Measurements from ENCODE around the gene DPEP2. TPM values are rescaled to one million over a fixed set of nuclear protein-coding genes. Genes with fewer than 3 reads are reported as not detected.

DPEP2 gene
- total RNA-seq, 1 donor from 2014 or later: not detected

DNA sequence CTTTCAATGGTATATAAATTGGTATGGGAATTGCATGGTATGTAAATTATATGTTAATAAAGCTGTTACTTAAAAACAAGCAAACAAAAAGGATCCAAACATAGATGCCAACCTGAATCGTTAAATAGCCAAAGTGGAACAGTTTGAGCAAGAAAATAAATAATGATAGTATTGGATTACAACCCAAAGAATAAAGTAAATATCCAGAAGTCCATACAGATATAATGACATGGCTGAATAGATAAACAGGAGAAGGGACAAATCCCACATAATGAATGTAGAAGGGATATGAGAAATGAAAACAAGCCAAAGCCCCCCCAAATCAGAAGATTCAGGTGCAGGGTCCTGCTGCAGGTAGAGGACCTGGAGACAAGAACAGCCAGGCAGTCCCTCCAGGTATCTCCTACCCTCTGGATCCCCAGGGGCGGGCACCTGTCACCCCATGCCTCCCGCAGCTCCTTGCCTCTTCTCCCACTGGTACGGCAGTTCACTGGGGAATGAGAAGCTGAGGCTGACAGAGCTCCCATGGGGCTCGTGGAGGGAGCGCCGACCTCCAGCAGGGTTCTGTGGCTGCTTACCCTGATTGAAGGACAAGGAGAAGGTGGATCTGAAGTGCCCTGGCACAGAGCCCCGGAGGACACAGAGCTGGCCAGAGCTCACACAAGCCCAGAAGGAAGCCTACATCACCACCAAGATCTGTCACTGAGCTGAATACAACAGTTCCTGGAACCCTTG lies 45.5 kb downstream of the DPEP2 start:
- Histone ChIP-seq H3K27me3 (no peaks in the 10 kb centered on the region), H3F3A (ENCODE audit: low read depth) (no peaks in the 10 kb centered on the region), H3K4me1 (no peaks in the 10 kb centered on the region), H3K9me3 (ENCODE audit: low read depth) (no peaks in the 10 kb centered on the region), H4K20me1 (ENCODE audit: low read depth) (no peaks in the 10 kb centered on the region), H3K4me3 (no peak overlapping the region), H3K4me2 (no peak overlapping the region), H3K79me2 (ENCODE audit: low read depth) (no peaks in the 10 kb centered on the region), H3K27ac (no peak overlapping the region), H3K36me3 (no peaks in the 10 kb centered on the region), H2AFZ (replicated peaks) (no peak overlapping the region), H3K9ac (no peak overlapping the region)
- Mint-ChIP-seq H3K27ac (no peak overlapping the region), H3K9me3 (no peaks in the 10 kb centered on the region), H3K4me3 (no peak overlapping the region), H3K4me1 (no peaks in the 10 kb centered on the region), H3K27me3 (ENCODE audit: insufficient read depth, low read depth) (peaks cover 3% of the 10 kb centered on the region), H3K36me3 (no peaks in the 10 kb centered on the region)
- DNase-seq (ENCODE audit: low spot score): no peak
- no peak for TF ChIP-seq EZH2 (IDR thresholded peaks at IDR 0.05)
- TF ChIP-seq EZH2phosphoT487 (IDR thresholded peaks at IDR 0.05): no peak
- TF ChIP-seq, protein P1, sequence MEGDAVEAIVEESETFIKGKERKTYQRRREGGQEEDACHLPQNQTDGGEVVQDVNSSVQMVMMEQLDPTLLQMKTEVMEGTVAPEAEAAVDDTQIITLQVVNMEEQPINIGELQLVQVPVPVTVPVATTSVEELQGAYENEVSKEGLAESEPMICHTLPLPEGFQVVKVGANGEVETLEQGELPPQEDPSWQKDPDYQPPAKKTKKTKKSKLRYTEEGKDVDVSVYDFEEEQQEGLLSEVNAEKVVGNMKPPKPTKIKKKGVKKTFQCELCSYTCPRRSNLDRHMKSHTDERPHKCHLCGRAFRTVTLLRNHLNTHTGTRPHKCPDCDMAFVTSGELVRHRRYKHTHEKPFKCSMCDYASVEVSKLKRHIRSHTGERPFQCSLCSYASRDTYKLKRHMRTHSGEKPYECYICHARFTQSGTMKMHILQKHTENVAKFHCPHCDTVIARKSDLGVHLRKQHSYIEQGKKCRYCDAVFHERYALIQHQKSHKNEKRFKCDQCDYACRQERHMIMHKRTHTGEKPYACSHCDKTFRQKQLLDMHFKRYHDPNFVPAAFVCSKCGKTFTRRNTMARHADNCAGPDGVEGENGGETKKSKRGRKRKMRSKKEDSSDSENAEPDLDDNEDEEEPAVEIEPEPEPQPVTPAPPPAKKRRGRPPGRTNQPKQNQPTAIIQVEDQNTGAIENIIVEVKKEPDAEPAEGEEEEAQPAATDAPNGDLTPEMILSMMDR (IDR thresholded peaks at IDR 0.05): no peak

DNA sequence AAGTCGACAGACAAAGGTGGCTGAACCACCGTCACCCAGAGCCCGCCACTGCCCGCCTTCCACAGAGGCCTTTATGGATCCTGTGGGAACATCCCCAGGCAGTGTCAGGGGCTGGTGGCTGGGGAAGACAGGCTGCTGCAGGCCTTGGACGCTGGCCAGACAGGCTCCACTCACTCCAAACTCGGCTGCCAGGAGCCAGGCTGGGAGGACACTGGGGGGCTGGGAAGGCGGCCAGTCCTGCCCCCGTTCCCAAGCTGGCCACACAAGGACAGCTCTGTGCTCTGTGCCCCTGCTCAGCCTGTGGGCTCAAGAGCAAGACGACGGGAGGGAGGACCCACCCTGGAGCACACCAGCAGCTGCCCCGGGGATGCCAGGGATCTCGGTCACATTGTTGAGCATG lies 47.8 kb downstream of the DPEP2 start:
- Histone ChIP-seq H3K4me1 (no peaks in the 10 kb centered on the region), H4K20me1 (ENCODE audit: low read depth) (no peaks in the 10 kb centered on the region), H3F3A (ENCODE audit: low read depth) (no peaks in the 10 kb centered on the region), H3K4me2 (no peak overlapping the region), H3K27ac (no peak overlapping the region), H3K9ac (no peak overlapping the region), H3K27me3 (no peaks in the 10 kb centered on the region), H3K4me3 (no peak overlapping the region), H3K79me2 (ENCODE audit: low read depth) (no peaks in the 10 kb centered on the region), H3K9me3 (ENCODE audit: low read depth) (no peaks in the 10 kb centered on the region), H3K36me3 (no peaks in the 10 kb centered on the region), H2AFZ (replicated peaks) (no peak overlapping the region)
- H3K27ac Mint-ChIP-seq: no peak overlapping the region
- H3K9me3 Mint-ChIP-seq: no peaks in the 10 kb centered on the region
- no peaks in the 10 kb centered on the region for H3K36me3 Mint-ChIP-seq
- no peaks in the 10 kb centered on the region for H3K4me1 Mint-ChIP-seq
- no peak overlapping the region for H3K4me3 Mint-ChIP-seq
- H3K27me3 Mint-ChIP-seq (ENCODE audit: insufficient read depth, low read depth): peaks cover 6% of the 10 kb centered on the region
- TF ChIP-seq EZH2phosphoT487 (IDR thresholded peaks at IDR 0.05): no peak
- no peak for TF ChIP-seq EZH2 (IDR thresholded peaks at IDR 0.05)
- TF ChIP-seq, protein P1 (IDR thresholded peaks at IDR 0.05): no peak
- DNase-seq (ENCODE audit: low spot score): no peak

DNA sequence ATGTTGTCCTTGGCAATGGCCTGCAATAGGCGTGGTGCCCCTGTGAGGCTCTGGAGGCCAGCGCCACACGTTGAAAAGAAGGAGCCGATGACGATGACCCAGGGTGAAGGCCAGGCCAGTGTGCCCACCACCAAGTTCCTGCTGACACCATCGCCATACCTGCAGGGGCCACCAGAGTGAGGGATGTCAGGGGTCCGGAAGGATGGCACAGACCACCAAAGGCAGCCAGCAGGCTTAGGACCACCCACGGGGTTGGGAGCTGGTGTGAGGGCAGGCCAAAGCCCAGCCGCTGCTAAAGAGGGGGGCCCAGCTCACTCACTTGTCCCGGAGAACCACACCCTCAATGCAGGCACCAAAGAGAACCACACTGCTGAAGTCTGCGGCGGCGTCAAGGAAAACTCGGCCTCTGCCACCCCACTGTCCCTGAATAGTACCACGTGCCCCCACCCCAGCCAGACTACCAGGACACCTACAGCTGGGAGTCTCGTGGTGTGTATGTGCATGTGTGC lies 48.9 kb downstream of the DPEP2 start:
- Mint-ChIP-seq H3K9me3 (no peaks in the 10 kb centered on the region), H3K4me1 (no peaks in the 10 kb centered on the region), H3K27ac (no peak overlapping the region), H3K36me3 (no peaks in the 10 kb centered on the region), H3K27me3 (ENCODE audit: insufficient read depth, low read depth) (peaks cover 6% of the 10 kb centered on the region), H3K4me3 (no peak overlapping the region)
- H3K9ac ChIP-seq: no peak overlapping the region
- no peaks in the 10 kb centered on the region for H4K20me1 ChIP-seq (ENCODE audit: low read depth)
- H3F3A ChIP-seq (ENCODE audit: low read depth): no peaks in the 10 kb centered on the region
- TF ChIP-seq, protein P1 (IDR thresholded peaks at IDR 0.05): no peak
- TF ChIP-seq EZH2 (IDR thresholded peaks at IDR 0.05): no peak
- no peak for TF ChIP-seq EZH2phosphoT487 (IDR thresholded peaks at IDR 0.05)
- no peaks in the 10 kb centered on the region for H3K27me3 ChIP-seq
- no peak overlapping the region for H3K27ac ChIP-seq
- no peaks in the 10 kb centered on the region for H3K36me3 ChIP-seq
- DNase-seq (ENCODE audit: low spot score): no peak
- H2AFZ ChIP-seq (replicated peaks): no peak overlapping the region
- H3K4me1 ChIP-seq: no peaks in the 10 kb centered on the region
- H3K79me2 ChIP-seq (ENCODE audit: low read depth): no peaks in the 10 kb centered on the region
- no peaks in the 10 kb centered on the region for H3K9me3 ChIP-seq (ENCODE audit: low read depth)
- H3K4me3 ChIP-seq: no peak overlapping the region
- H3K4me2 ChIP-seq: no peak overlapping the region

Data from neural progenitor cell (in vitro differentiated cells).